ENCODE results near the gene B4GALT4.

GRCh38 chr3:119240101-119240590, 532 bp downstream of the B4GALT4 start:
- TF ChIP-seq, protein P1, sequence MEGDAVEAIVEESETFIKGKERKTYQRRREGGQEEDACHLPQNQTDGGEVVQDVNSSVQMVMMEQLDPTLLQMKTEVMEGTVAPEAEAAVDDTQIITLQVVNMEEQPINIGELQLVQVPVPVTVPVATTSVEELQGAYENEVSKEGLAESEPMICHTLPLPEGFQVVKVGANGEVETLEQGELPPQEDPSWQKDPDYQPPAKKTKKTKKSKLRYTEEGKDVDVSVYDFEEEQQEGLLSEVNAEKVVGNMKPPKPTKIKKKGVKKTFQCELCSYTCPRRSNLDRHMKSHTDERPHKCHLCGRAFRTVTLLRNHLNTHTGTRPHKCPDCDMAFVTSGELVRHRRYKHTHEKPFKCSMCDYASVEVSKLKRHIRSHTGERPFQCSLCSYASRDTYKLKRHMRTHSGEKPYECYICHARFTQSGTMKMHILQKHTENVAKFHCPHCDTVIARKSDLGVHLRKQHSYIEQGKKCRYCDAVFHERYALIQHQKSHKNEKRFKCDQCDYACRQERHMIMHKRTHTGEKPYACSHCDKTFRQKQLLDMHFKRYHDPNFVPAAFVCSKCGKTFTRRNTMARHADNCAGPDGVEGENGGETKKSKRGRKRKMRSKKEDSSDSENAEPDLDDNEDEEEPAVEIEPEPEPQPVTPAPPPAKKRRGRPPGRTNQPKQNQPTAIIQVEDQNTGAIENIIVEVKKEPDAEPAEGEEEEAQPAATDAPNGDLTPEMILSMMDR (conservative IDR thresholded peaks at IDR 0.05; ENCODE audit: low read depth, low read length), result no peak
- TF ChIP-seq EZH2 (IDR thresholded peaks at IDR 0.05; ENCODE audit: low read length, unreplicated experiment), result no peak
